Spleen (tissue), 7 donors: ENCODE data around the gene ZNF620.

ENCODE experiments used
- POLR2A ChIP-seq, 3 donors: fragments of 450-650 bp; IDR thresholded peaks; one replicate each; pipeline ENCODE4 v1.5.1; 2017; ENCODE audit warnings: antibody characterized with exemption in 3 of 3, mild to moderate bottlenecking in 1 of 3
- POLR2AphosphoS5 ChIP-seq, 3 donors: sonication (generic); formaldehyde crosslinking; IDR thresholded peaks; one replicate each; pipeline ENCODE4 v1.5.1; 2017; ENCODE audit warnings: antibody characterized with exemption in 3 of 3
- TF ChIP-seq, protein P1 (sequence below), 11 experiments: fragments of 200-600 bp in 7 of 11; fragments of 450-650 bp in 4 of 11; sonication (generic) in 4 of 11; IDR thresholded peaks in 8 of 11; conservative IDR thresholded peaks in 3 of 11; 1 replicate in 7 of 11; 2 replicates in 4 of 11; pipeline versions ENCODE4 v1.4.0 to v1.8.0; 2016 to 2021; ENCODE audit warnings: antibody characterized with exemption in 11 of 11, inconsistent platforms in 4 of 11, mild to moderate bottlenecking in 1 of 11
- donor health status: DM: no; HTN: no; CAD: no; lungs with moderate emphysema.
- donor health status: DM: no; HTN: no; CAD: no.
- donor health status: DM: no; HTN: no; CAD: no.

DNA sequence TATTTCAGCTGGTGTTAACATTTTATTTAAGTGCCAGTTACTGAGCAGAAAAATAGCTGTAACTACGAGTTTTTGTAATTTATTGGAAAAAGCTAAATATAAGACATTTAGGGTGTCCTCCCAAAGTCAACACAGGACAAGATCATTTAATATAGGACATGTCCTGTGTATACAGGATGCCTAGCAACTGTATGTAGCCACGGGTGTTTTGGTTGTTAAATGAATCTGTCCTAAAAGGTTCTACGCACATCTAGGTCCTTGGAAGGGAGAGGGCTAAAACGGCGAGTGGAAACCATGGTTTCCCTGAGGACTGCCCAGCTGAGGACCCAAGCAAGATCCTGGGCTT is 18.4 kb downstream of the ZNF620 start:
- TF ChIP-seq POLR2A (IDR thresholded peaks at IDR 0.05) (no peak), POLR2AphosphoS5 (IDR thresholded peaks at IDR 0.05) (no peak)
- TF ChIP-seq, protein P1, sequence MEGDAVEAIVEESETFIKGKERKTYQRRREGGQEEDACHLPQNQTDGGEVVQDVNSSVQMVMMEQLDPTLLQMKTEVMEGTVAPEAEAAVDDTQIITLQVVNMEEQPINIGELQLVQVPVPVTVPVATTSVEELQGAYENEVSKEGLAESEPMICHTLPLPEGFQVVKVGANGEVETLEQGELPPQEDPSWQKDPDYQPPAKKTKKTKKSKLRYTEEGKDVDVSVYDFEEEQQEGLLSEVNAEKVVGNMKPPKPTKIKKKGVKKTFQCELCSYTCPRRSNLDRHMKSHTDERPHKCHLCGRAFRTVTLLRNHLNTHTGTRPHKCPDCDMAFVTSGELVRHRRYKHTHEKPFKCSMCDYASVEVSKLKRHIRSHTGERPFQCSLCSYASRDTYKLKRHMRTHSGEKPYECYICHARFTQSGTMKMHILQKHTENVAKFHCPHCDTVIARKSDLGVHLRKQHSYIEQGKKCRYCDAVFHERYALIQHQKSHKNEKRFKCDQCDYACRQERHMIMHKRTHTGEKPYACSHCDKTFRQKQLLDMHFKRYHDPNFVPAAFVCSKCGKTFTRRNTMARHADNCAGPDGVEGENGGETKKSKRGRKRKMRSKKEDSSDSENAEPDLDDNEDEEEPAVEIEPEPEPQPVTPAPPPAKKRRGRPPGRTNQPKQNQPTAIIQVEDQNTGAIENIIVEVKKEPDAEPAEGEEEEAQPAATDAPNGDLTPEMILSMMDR (IDR thresholded peaks at IDR 0.05 in 8 of 11, conservative IDR thresholded peaks at IDR 0.05 in 3 of 11) = no peak
